ENCODE data around the gene AHNAK.
"Not testable (repeated sequence)": the region's sequence is repeated elsewhere in the genome, so short reads cannot be mapped to it uniquely, and the experiment has no call there.

AHNAK gene

GRCh38 chr11:62516736-62517371, 29.8 kb downstream of the AHNAK start:
- DNase-seq, result no peak

- DNase-seq, result no peak
These were observed 32.5 kb downstream of the AHNAK start for GRCh38 chr11:62514151-62514550.

GRCh38 chr11:62513626-62514025, 33.0 kb downstream of the AHNAK start:
- no peak for DNase-seq

- no peak for DNase-seq
These were observed 33.6 kb downstream of the AHNAK start for GRCh38 chr11:62512961-62513360.

GRCh38 chr11:62508336-62509058, 38.1 kb downstream of the AHNAK start:
- DNase-seq, result peak; percentile 7

GRCh38 chr11:62507125-62507422, 39.5 kb downstream of the AHNAK start:
- no peak for DNase-seq

- no peak for DNase-seq
These were observed 40.0 kb downstream of the AHNAK start for GRCh38 chr11:62506413-62507124.

- DNase-seq, result no peak
These were observed 41.0 kb downstream of the AHNAK start for GRCh38 chr11:62505440-62506091.

- no peak for DNase-seq
These were observed 41.6 kb downstream of the AHNAK start for GRCh38 chr11:62505059-62505439.

GRCh38 chr11:62504158-62504973, 42.2 kb downstream of the AHNAK start:
- no peak for DNase-seq

- DNase-seq, result no peak
These were observed 44.4 kb downstream of the AHNAK start for GRCh38 chr11:62502030-62502730.

- DNase-seq, result no peak
These were observed 45.1 kb downstream of the AHNAK start for GRCh38 chr11:62501432-62501891.

GRCh38 chr11:62500650-62501030, 46.0 kb downstream of the AHNAK start:
- DNase-seq, result no peak

GRCh38 chr11:62499944-62500649, 46.5 kb downstream of the AHNAK start:
- no peak for DNase-seq

GRCh38 chr11:62499311-62499943, 47.2 kb downstream of the AHNAK start:
- not testable (repeated sequence) for DNase-seq

- no peak for DNase-seq
These were observed 47.9 kb downstream of the AHNAK start for GRCh38 chr11:62498492-62499286.

- DNase-seq, result no peak
These were observed 48.6 kb downstream of the AHNAK start for GRCh38 chr11:62498031-62498430.

- no peak for DNase-seq
These were observed 49.3 kb downstream of the AHNAK start for GRCh38 chr11:62497132-62497801.

GRCh38 chr11:62496676-62497075, 49.9 kb downstream of the AHNAK start:
- DNase-seq, result no peak

All from SHP77 treated with DMSO at 0.1 percent for 48 hours (cell line).